Right hindlimb (tissue), 1 donor: ENCODE data around the gene TSKU.

Experiments used
- DNase-seq: peaks from one replicate; pipeline ENCODE4 v3.0.0-alpha.2; 2018

Gene TSKU

GRCh38 chr11:76771446-76772099 lies 11.6 kb upstream of the TSKU start:
- no peak for DNase-seq

GRCh38 chr11:76772100-76772782 lies 10.9 kb upstream of the TSKU start:
- DNase-seq: no peak

- DNase-seq: no peak
Measured at GRCh38 chr11:76772783-76773106, 10.4 kb upstream of the TSKU start.

GRCh38 chr11:76773921-76774361 lies 9.2 kb upstream of the TSKU start:
- DNase-seq: no peak

- no peak for DNase-seq
Measured at GRCh38 chr11:76776472-76776871, 6.7 kb upstream of the TSKU start.

GRCh38 chr11:76777305-76777704 lies 5.9 kb upstream of the TSKU start:
- DNase-seq: no peak

GRCh38 chr11:76777876-76778275 lies 5.3 kb upstream of the TSKU start:
- no peak for DNase-seq

GRCh38 chr11:76778874-76779273 lies 4.3 kb upstream of the TSKU start:
- DNase-seq: no peak

- no peak for DNase-seq
Measured at GRCh38 chr11:76781046-76781801, 1.9 kb upstream of the TSKU start.

- no peak for DNase-seq
Measured at GRCh38 chr11:76781807-76782530, 1.2 kb upstream of the TSKU start.

GRCh38 chr11:76782531-76783293 lies 444 bp upstream of the TSKU start:
- DNase-seq: peak; percentile 98

GRCh38 chr11:76783896-76784813 lies 999 bp downstream of the TSKU start:
- peak; percentile 82 for DNase-seq

- no peak for DNase-seq
Measured at GRCh38 chr11:76785513-76785912, 2.4 kb downstream of the TSKU start.

- no peak for DNase-seq
Measured at GRCh38 chr11:76786016-76786415, 2.9 kb downstream of the TSKU start.

- DNase-seq: no peak
Measured at GRCh38 chr11:76786441-76787014, 3.4 kb downstream of the TSKU start.

GRCh38 chr11:76787271-76787670 lies 4.1 kb downstream of the TSKU start:
- DNase-seq: no peak

- no peak for DNase-seq
Measured at GRCh38 chr11:76787911-76788596, 4.9 kb downstream of the TSKU start.

- DNase-seq: peak; percentile 14
Measured at GRCh38 chr11:76788661-76789442, 5.7 kb downstream of the TSKU start.

- no peak for DNase-seq
Measured at GRCh38 chr11:76789443-76789719, 6.2 kb downstream of the TSKU start.

- no peak for DNase-seq
Measured at GRCh38 chr11:76790251-76790650, 7.1 kb downstream of the TSKU start.
